Activated naive CD4-positive, alpha-beta T cell treated with anti-CD3 and anti-CD28 coated beads for 36 hours (primary cell): ENCODE results near the gene ANO9. TPM values are rescaled to one million over a fixed set of nuclear protein-coding genes. Genes with fewer than 3 reads are reported as not detected.
"Not testable (repeated sequence)": the region's sequence is repeated elsewhere in the genome, so short reads cannot be mapped to it uniquely, and the experiment has no call there.

ENCODE experiments used
- CTCF ChIA-PET: fragments of 350-600 bp; sonication (Branson Sonifier 250); formaldehyde crosslinking; loops from one replicate; lab custom pipeline; 2021; ENCODE audit warnings: antibody characterized with exemption; lab: Charles Lee
- DNase-seq: peaks from one replicate; pipeline ENCODE4 v3.0.0-alpha.2; 2020
- H3K27ac Mint-ChIP-seq: one replicate; pipeline ENCODE4 v1.8.0; 2021; ENCODE audit warnings: mild to moderate bottlenecking, mixed read lengths
- H3K27me3 Mint-ChIP-seq: one replicate; pipeline ENCODE4 v1.8.0; 2021; ENCODE audit warnings: low read depth, mixed read lengths
- H3K36me3 Mint-ChIP-seq: one replicate; pipeline ENCODE4 v1.8.0; 2021; ENCODE audit warnings: low read depth, mixed read lengths
- H3K4me1 Mint-ChIP-seq: one replicate; pipeline ENCODE4 v1.8.0; 2021; ENCODE audit warnings: low read depth, mixed read lengths
- H3K4me3 Mint-ChIP-seq: one replicate; pipeline ENCODE4 v1.8.0; 2021; ENCODE audit warnings: mild to moderate bottlenecking, moderate library complexity, mixed read lengths
- H3K9me3 Mint-ChIP-seq: one replicate; pipeline ENCODE4 v1.8.0; 2021; ENCODE audit warnings: mixed read lengths
- intact Hi-C: fragments of 100-400 bp; cut with micrococcal nuclease; formaldehyde crosslinking; loops from one replicate; pipeline ENCODE4 v1.15.1; 2023
- total RNA-seq, 2 experiments: library from RNA; stranded (reverse); gene quantifications; one replicate each; pipeline ENCODE4 v1.2.3, GENCODE V29; 2021

Gene ANO9
- total RNA-seq, 2 experiments from 2014 or later: 28.9 to 31.0 TPM

DNA sequence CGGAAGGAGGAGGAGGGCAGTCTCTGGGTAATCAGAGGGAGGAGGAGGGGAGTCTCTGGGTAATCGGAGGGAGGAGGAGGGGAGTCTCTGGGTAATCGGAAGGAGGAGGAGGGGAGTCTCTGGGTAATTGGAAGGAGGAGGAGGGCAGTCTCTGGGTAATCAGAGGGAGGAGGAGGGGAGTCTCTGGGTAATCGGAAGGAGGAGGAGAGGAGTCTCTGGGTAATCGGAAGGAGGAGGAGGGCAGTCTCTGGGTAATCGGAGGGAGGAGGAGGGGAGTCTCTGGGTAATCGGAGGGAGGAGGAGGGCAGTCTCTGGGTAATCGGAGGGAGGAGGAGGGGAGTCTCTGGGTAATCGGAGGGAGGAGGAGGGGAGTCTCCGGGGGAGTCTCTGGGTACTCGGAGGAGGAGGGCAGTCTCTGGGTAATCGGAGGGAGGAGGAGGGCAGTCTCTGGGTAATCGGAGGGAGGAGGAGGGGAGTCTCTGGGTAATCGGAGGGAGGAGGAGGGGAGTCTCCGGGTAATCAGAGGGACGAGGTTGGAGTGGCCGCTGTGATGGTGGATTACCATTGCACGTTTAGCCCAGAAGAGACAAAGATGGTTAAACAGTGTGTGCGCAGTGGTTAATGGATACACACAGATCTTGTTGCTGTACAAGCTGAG lies 27.3 kb upstream of the ANO9 start:
- DNase-seq, H3K9me3 Mint-ChIP-seq, H3K27me3 Mint-ChIP-seq, H3K4me3 Mint-ChIP-seq, H3K4me1 Mint-ChIP-seq, CTCF ChIA-PET, intact Hi-C loops, H3K36me3 Mint-ChIP-seq, H3K27ac Mint-ChIP-seq: not testable (repeated sequence)

DNA sequence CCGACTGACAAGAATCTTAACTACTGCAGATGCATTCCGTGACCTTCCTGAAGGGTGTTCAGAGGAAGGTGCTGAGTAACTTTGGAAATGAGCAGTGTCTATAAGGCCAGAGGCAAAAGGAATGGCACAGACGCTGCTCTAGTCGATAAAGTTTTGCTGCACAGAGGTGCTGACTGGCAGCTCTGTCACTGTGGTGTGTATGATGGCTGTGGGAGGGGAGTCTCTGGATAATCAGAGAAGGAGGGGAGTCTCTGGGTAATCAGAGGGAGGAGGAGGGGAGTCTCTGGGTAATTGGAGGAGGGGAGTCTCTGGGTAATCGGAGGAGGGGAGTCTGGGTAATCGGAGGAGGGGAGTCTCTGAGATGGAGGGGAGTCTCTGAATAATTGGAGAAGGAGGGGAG lies 26.7 kb upstream of the ANO9 start:
- Mint-ChIP-seq H3K9me3 (no peaks in the 10 kb centered on the region), H3K27me3 (no peaks in the 10 kb centered on the region), H3K4me1 (peaks cover 1% of the 10 kb centered on the region), H3K27ac (no peak overlapping the region), H3K4me3 (no peak overlapping the region), H3K36me3 (peaks cover 5% of the 10 kb centered on the region)
- DNase-seq: no peak
- intact Hi-C loops: no loop called here
- CTCF ChIA-PET: no interaction called here

GRCh38 chr11:468036-468435 lies 26.2 kb upstream of the ANO9 start:
- intact Hi-C loops: no loop called here
- no peaks in the 10 kb centered on the region for H3K9me3 Mint-ChIP-seq

GRCh38 chr11:465896-466530 lies 24.2 kb upstream of the ANO9 start:
- no peak for DNase-seq
- no peaks in the 10 kb centered on the region for H3K27me3 Mint-ChIP-seq
- H3K4me3 Mint-ChIP-seq: no peak overlapping the region
- CTCF ChIA-PET: interaction anchor here (1.3 kb wide), 1 partner anchor 17 kb away, joined by 3 read pairs; no protein-coding TSS in a partner anchor
- H3K4me1 Mint-ChIP-seq: peaks cover 1% of the 10 kb centered on the region
- intact Hi-C loops: no loop called here
- H3K27ac Mint-ChIP-seq: no peak overlapping the region
- no peaks in the 10 kb centered on the region for H3K9me3 Mint-ChIP-seq
- peaks cover 8% of the 10 kb centered on the region for H3K36me3 Mint-ChIP-seq

More at GRCh38 chr11:468036-468435, 26.2 kb upstream of the ANO9 start:
- Mint-ChIP-seq H3K27me3 (no peaks in the 10 kb centered on the region), H3K4me3 (no peak overlapping the region), H3K36me3 (peaks cover 5% of the 10 kb centered on the region), H3K4me1 (peaks cover 1% of the 10 kb centered on the region), H3K27ac (no peak overlapping the region)
- CTCF ChIA-PET: no interaction called here
- no peak for DNase-seq

DNA sequence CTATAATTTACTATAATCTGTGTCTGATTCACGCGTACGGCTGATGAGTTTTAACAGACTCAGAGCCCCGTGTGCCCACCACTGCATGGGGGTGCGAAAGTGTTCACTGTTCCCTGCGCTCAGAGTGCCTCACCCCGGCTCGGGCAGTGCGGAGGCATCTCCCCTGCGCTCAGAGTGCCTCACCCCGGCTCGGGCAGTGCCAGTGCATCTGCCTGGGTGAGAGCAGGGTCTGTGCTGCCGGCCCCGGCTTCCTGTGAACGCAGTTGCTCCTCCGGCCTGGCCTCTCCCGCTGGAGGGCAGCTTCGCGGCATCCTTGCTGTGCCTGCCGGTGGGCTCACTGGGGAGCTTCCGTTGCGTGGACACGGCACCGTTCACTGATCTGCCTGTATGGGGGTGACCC lies 22.5 kb upstream of the ANO9 start:
- Mint-ChIP-seq H3K9me3 (no peaks in the 10 kb centered on the region), H3K27ac (no peak overlapping the region), H3K27me3 (no peaks in the 10 kb centered on the region), H3K36me3 (peaks cover 8% of the 10 kb centered on the region), H3K4me1 (no peaks in the 10 kb centered on the region), H3K4me3 (no peak overlapping the region)
- intact Hi-C loops: no loop called here
- CTCF ChIA-PET: interaction anchor here (0.5 to 1.0 kb wide), 3 partner anchors 11 to 187 kb away, joined by 3 to 4 read pairs (median 3); no protein-coding TSS in a partner anchor
- no peak for DNase-seq

- Mint-ChIP-seq H3K4me1 (peaks cover 7% of the 10 kb centered on the region), H3K36me3 (peaks cover 13% of the 10 kb centered on the region), H3K9me3 (no peaks in the 10 kb centered on the region), H3K27me3 (no peaks in the 10 kb centered on the region), H3K27ac (no peak overlapping the region), H3K4me3 (no peak overlapping the region)
- no peak for DNase-seq
- CTCF ChIA-PET: no interaction called here
- intact Hi-C loops: no loop called here
These were observed 20.5 kb upstream of the ANO9 start for GRCh38 chr11:462107-462890.

DNA sequence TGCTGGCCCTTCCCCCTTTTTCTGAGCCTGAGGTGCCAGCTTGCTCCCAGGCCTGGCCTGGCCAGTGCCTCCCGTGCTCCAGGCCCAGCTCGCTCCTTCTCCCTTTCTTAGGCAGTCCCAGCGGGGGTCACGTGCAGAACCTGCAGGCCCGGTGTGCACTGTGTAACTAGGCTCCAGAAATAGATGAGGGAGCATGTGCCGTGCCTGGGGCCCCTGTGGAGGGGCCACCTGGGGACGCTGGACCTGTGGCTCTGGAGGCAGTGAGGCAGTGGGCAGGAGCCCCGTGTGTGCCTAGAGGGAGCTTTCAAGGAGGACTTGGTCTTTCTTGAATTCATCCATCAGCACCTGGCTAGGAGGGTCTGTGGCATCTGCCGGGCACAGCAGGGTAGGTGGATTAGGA lies 19.8 kb upstream of the ANO9 start:
- CTCF ChIA-PET: no interaction called here
- Mint-ChIP-seq H3K27ac (no peak overlapping the region), H3K4me1 (peaks cover 14% of the 10 kb centered on the region), H3K27me3 (no peaks in the 10 kb centered on the region), H3K9me3 (no peaks in the 10 kb centered on the region), H3K36me3 (peaks cover 11% of the 10 kb centered on the region), H3K4me3 (no peak overlapping the region)
- intact Hi-C loops: no loop called here
- no peak for DNase-seq

DNA sequence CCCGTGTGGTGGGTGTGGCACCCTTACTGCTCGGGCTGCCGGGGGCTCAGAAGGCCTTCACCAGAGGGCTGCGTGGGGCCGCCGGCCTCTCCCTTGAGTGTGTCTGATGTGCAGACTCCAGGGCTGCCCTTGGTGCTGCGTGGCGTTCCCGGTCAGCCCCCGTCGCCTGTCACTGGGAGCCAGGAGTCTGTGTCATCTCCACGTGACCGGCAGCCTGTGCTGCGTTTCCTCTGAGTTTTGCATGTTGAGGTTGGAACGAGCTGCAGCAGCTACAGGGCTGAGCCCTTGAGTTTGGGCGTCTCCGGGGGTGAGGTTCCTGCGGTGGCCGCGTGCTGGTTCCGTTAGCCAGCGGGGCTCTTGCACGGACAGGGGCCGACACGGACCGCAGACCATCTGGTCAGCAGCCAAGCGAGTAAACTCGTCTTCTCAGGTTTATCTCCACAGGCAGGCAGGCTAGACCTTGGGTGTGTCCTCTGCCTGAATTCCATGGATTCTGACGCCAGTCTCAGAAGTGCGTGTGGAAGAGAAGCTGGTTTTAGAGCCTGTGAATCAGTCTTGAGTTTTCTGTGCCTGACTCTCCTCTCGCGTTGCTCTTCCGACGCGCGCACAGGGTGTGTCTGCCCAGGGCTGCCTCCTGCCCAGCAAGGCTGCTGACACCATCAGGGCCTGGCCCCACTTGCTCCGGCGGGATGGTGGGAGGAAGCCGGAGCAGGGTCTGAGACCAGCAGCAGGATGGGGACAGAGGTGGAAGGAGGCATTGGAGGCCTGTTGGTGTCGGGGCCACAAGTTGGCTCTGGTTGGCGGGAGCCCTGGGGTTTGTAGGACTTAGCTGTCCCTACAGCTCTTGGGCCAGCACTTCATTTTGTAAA lies 18.8 kb upstream of the ANO9 start:
- DNase-seq: no peak
- CTCF ChIA-PET: no interaction called here
- no peaks in the 10 kb centered on the region for H3K9me3 Mint-ChIP-seq
- H3K4me1 Mint-ChIP-seq: peaks cover 22% of the 10 kb centered on the region
- H3K27me3 Mint-ChIP-seq: no peaks in the 10 kb centered on the region
- peaks cover 8% of the 10 kb centered on the region for H3K36me3 Mint-ChIP-seq
- intact Hi-C loops: no loop called here
- H3K4me3 Mint-ChIP-seq: no peak overlapping the region
- no peak overlapping the region for H3K27ac Mint-ChIP-seq

GRCh38 chr11:459511-460220 lies 17.9 kb upstream of the ANO9 start:
- Mint-ChIP-seq H3K9me3 (no peaks in the 10 kb centered on the region), H3K4me3 (no peak overlapping the region), H3K27me3 (no peaks in the 10 kb centered on the region), H3K27ac (no peak overlapping the region), H3K36me3 (peaks cover 10% of the 10 kb centered on the region), H3K4me1 (peaks cover 24% of the 10 kb centered on the region)
- intact Hi-C loops: no loop called here
- CTCF ChIA-PET: no interaction called here
- DNase-seq: no peak

DNA sequence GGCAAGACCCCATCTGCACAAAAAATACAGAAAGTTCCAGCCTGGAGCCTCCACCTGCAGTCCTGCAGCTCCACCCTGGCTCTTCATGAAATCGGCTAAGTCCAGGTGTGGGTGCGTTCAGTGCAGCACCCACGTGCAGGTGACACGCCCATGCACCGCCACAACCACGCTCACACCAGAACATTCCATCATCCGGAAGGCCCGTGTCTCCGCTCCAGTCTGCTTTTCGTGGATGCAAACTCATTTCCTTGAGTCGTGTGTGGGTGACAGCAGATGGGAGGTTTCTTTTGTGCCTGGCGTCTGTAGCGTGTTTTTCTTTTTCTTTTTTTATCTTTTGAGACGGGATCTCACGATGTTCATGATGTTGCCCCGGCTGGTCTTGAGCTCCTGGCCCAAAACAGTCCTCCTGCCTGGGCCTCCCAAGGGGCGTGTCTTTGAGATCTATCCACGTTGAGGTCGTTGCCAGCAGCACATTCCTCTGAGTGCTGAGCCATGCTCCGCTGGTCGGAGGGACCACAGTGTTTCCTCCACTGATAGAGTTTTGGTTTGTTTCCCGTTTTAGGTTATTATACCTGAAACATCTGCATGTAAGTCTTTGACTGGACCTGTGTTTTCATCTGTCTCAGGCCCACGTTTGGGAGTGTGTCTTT lies 15.4 kb upstream of the ANO9 start:
- H3K4me1 Mint-ChIP-seq: peaks cover 26% of the 10 kb centered on the region
- H3K4me3 Mint-ChIP-seq: peak overlapping the region; percentile 6
- CTCF ChIA-PET: interaction anchor here (1.5 kb wide), 1 partner anchor 62 kb away, joined by 4 read pairs; no protein-coding TSS in a partner anchor
- peak overlapping the region; percentile 86 for H3K27ac Mint-ChIP-seq
- no peaks in the 10 kb centered on the region for H3K9me3 Mint-ChIP-seq
- DNase-seq: peak; percentile 23
- intact Hi-C loops: no loop called here
- H3K27me3 Mint-ChIP-seq: no peaks in the 10 kb centered on the region
- H3K36me3 Mint-ChIP-seq: peaks cover 12% of the 10 kb centered on the region

- no peaks in the 10 kb centered on the region for H3K27me3 Mint-ChIP-seq
- intact Hi-C loops: no loop called here
- H3K4me1 Mint-ChIP-seq: peaks cover 30% of the 10 kb centered on the region
- peak; percentile 65 for DNase-seq
- no peaks in the 10 kb centered on the region for H3K9me3 Mint-ChIP-seq
- H3K27ac Mint-ChIP-seq: peak overlapping the region; percentile 86
- CTCF ChIA-PET: interaction anchor here (1.5 kb wide), 1 partner anchor 63 kb away, joined by 4 read pairs; no protein-coding TSS in a partner anchor
- H3K4me3 Mint-ChIP-seq: peak overlapping the region; percentile 6
- H3K36me3 Mint-ChIP-seq: peaks cover 10% of the 10 kb centered on the region
These were observed 14.7 kb upstream of the ANO9 start for GRCh38 chr11:456533-456932.
